Neural cell (in vitro differentiated cells): ENCODE measurements around the gene LRRK1. TPM values are rescaled to one million over a fixed set of nuclear protein-coding genes. Genes with fewer than 3 reads are reported as not detected.

ENCODE experiments used
- H2AFZ ChIP-seq: fragments of 200-600, 300-800 bp; sonication (generic), shearing (Covaris generic); 2 replicates; pipeline ENCODE4 v1.6.0; 2014; ENCODE audit warnings: low read depth, mild to moderate bottlenecking, antibody characterized with exemption, low read length, moderate library complexity
- H3F3A ChIP-seq: fragments of 200-600 bp; shearing (Covaris generic); 2 replicates; pipeline ENCODE4 v1.6.1; 2016; ENCODE audit warnings: mild to moderate bottlenecking, moderate library complexity, mixed read lengths, antibody characterized with exemption, low read length; ENCODE audit not compliant: insufficient read depth, poor library complexity, severe bottlenecking
- H3K27ac ChIP-seq: fragments of 200-600, 300-800 bp; sonication (generic), shearing (Covaris generic); 2 replicates; pipeline ENCODE4 v1.5.1; 2014; ENCODE audit warnings: mild to moderate bottlenecking, low read length, moderate library complexity
- H3K27me3 ChIP-seq: fragments of 300-800, 200-600 bp; sonication (generic), shearing (Covaris generic); 2 replicates; pipeline ENCODE4 v1.6.0; 2014; ENCODE audit warnings: mild to moderate bottlenecking, low read depth, low read length, moderate library complexity; ENCODE audit not compliant: insufficient read depth
- H3K36me3 ChIP-seq: fragments of 300-800, 200-600 bp; sonication (generic), shearing (Covaris generic); 2 replicates; pipeline ENCODE4 v1.5.1; 2014; ENCODE audit warnings: mild to moderate bottlenecking, antibody characterized with exemption, low read length, moderate library complexity; ENCODE audit not compliant: insufficient read depth
- H3K4me2 ChIP-seq: fragments of 300-800, 200-600 bp; sonication (generic), shearing (Covaris generic); 2 replicates; pipeline ENCODE4 v1.6.0; 2014; ENCODE audit warnings: mild to moderate bottlenecking, low read length
- H3K4me3 ChIP-seq: fragments of 300-800, 200-600 bp; sonication (generic), shearing (Covaris generic); 2 replicates; pipeline ENCODE4 v1.5.1; 2014; ENCODE audit warnings: mild to moderate bottlenecking, low read length, moderate library complexity
- H3K79me2 ChIP-seq: fragments of 200-600 bp; shearing (Covaris generic); replicated peaks from 2 replicates; pipeline ENCODE4 v1.6.0; 2014; ENCODE audit warnings: mild to moderate bottlenecking, low read length, moderate library complexity; ENCODE audit not compliant: insufficient read depth
- H3K9ac ChIP-seq: fragments of 300-800, 200-600 bp; sonication (generic), shearing (Covaris generic); 2 replicates; pipeline ENCODE4 v1.6.1; 2016; ENCODE audit warnings: mild to moderate bottlenecking, low read length, mixed read lengths
- H3K9me2 ChIP-seq: fragments of 200-600 bp; shearing (Covaris generic); 2 replicates; pipeline ENCODE4 v1.6.1; 2016; ENCODE audit warnings: mild to moderate bottlenecking, low read length, mixed read lengths; ENCODE audit not compliant: insufficient read depth
- H3K9me3 ChIP-seq: fragments of 200-600, 300-800 bp; sonication (generic), shearing (Covaris generic); 2 replicates; pipeline ENCODE4 v1.6.1; 2016; ENCODE audit warnings: mild to moderate bottlenecking, mixed run types, low read length, moderate library complexity, mixed read lengths
- H4K20me1 ChIP-seq: fragments of 200-600 bp; shearing (Covaris generic); 2 replicates; pipeline ENCODE4 v1.6.1; 2016; ENCODE audit warnings: mild to moderate bottlenecking, mixed run types; ENCODE audit not compliant: insufficient read depth
- EP300 ChIP-seq: fragments of 450-650 bp; conservative IDR thresholded peaks from 2 replicates; pipeline ENCODE4 v1.6.1; 2014; ENCODE audit warnings: antibody characterized with exemption, mild to moderate bottlenecking, moderate library complexity; ENCODE audit not compliant: poor library complexity, severe bottlenecking
- EZH2 ChIP-seq: fragments of 200-600, 300-800 bp; shearing (Covaris generic), sonication (generic); IDR thresholded peaks from 2 replicates; pipeline ENCODE4 v1.6.1; 2014; ENCODE audit warnings: antibody characterized with exemption, low read length, borderline replicate concordance, mild to moderate bottlenecking; ENCODE audit not compliant: insufficient read depth, poor library complexity, severe bottlenecking
- MXI1 ChIP-seq: fragments of 450-650 bp; conservative IDR thresholded peaks from 2 replicates; pipeline ENCODE4 v1.6.1; 2014; ENCODE audit warnings: antibody characterized with exemption, mild to moderate bottlenecking; ENCODE audit not compliant: poor library complexity, severe bottlenecking
- POLR2AphosphoS5 ChIP-seq: IDR thresholded peaks from 2 replicates; pipeline ENCODE4 v1.6.1; 2012
- RAD21 ChIP-seq: fragments of 450-650 bp; conservative IDR thresholded peaks from 2 replicates; pipeline ENCODE4 v1.6.1; 2014; ENCODE audit warnings: antibody characterized with exemption, mild to moderate bottlenecking, moderate library complexity
- SMC3 ChIP-seq: fragments of 450-650 bp; conservative IDR thresholded peaks from 2 replicates; pipeline ENCODE4 v1.6.1; 2014; ENCODE audit warnings: antibody characterized with exemption, mild to moderate bottlenecking, moderate library complexity; ENCODE audit not compliant: poor library complexity
- TAF1 ChIP-seq: IDR thresholded peaks from 2 replicates; pipeline ENCODE4 v1.6.1; 2012; ENCODE audit warnings: low read depth
- polyA plus RNA-seq: library from polyadenylated mRNA; depleted of rRNA; stranded (reverse); fragments of >200 nt; gene quantifications from 2 replicates; pipeline ENCODE4 v1.2.3, GENCODE V29; 2014
- TF ChIP-seq, protein P1 (sequence below): fragments of 450-650 bp; IDR thresholded peaks from 2 replicates; pipeline ENCODE4 v1.5.1; 2014; ENCODE audit warnings: antibody characterized with exemption, mild to moderate bottlenecking, moderate library complexity; ENCODE audit not compliant: poor library complexity, severe bottlenecking
- TF ChIP-seq, protein P2 (sequence below): IDR thresholded peaks from 2 replicates; pipeline ENCODE4 v1.6.1; 2012; ENCODE audit warnings: borderline replicate concordance

Gene LRRK1
- polyA plus RNA-seq, 1 donor from 2014 or later: 0.06 TPM

DNA sequence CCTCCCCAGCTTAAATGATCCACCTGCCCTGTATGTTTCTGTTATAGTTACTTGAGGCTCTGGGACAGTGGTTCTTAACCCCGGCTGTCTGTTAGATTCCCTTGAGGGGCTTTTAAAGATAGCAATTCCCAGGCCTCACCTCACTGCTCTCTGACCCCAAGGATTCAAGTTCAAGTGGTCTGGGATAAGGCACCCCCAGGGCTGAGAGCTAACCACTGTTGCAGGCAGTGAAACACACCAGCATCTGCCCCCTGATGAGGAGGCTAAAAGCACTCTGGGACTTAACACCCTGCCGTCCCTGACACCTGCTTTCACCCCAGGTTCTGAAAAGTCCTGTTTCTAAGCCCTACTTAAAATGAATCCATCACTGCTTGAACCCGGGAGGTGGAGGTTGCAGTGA lies 103.7 kb downstream of the LRRK1 start:
- Histone ChIP-seq H3K27ac (no peak overlapping the region), H4K20me1 (no peaks in the 10 kb centered on the region), H2AFZ (no peak overlapping the region), H3F3A (no peaks in the 10 kb centered on the region), H3K79me2 (no peaks in the 10 kb centered on the region), H3K4me2 (no peak overlapping the region), H3K9me3 (no peaks in the 10 kb centered on the region), H3K27me3 (no peaks in the 10 kb centered on the region), H3K4me3 (no peak overlapping the region), H3K36me3 (no peaks in the 10 kb centered on the region), H3K9me2 (no peaks in the 10 kb centered on the region), H3K9ac (no peak overlapping the region)
- no peak for TF ChIP-seq MXI1
- TF ChIP-seq, protein P1, sequence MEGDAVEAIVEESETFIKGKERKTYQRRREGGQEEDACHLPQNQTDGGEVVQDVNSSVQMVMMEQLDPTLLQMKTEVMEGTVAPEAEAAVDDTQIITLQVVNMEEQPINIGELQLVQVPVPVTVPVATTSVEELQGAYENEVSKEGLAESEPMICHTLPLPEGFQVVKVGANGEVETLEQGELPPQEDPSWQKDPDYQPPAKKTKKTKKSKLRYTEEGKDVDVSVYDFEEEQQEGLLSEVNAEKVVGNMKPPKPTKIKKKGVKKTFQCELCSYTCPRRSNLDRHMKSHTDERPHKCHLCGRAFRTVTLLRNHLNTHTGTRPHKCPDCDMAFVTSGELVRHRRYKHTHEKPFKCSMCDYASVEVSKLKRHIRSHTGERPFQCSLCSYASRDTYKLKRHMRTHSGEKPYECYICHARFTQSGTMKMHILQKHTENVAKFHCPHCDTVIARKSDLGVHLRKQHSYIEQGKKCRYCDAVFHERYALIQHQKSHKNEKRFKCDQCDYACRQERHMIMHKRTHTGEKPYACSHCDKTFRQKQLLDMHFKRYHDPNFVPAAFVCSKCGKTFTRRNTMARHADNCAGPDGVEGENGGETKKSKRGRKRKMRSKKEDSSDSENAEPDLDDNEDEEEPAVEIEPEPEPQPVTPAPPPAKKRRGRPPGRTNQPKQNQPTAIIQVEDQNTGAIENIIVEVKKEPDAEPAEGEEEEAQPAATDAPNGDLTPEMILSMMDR: no peak
- no peak for TF ChIP-seq EP300
- no peak for TF ChIP-seq POLR2AphosphoS5
- TF ChIP-seq, protein P2, sequence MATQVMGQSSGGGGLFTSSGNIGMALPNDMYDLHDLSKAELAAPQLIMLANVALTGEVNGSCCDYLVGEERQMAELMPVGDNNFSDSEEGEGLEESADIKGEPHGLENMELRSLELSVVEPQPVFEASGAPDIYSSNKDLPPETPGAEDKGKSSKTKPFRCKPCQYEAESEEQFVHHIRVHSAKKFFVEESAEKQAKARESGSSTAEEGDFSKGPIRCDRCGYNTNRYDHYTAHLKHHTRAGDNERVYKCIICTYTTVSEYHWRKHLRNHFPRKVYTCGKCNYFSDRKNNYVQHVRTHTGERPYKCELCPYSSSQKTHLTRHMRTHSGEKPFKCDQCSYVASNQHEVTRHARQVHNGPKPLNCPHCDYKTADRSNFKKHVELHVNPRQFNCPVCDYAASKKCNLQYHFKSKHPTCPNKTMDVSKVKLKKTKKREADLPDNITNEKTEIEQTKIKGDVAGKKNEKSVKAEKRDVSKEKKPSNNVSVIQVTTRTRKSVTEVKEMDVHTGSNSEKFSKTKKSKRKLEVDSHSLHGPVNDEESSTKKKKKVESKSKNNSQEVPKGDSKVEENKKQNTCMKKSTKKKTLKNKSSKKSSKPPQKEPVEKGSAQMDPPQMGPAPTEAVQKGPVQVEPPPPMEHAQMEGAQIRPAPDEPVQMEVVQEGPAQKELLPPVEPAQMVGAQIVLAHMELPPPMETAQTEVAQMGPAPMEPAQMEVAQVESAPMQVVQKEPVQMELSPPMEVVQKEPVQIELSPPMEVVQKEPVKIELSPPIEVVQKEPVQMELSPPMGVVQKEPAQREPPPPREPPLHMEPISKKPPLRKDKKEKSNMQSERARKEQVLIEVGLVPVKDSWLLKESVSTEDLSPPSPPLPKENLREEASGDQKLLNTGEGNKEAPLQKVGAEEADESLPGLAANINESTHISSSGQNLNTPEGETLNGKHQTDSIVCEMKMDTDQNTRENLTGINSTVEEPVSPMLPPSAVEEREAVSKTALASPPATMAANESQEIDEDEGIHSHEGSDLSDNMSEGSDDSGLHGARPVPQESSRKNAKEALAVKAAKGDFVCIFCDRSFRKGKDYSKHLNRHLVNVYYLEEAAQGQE: no peak
- no peak for TF ChIP-seq SMC3
- TF ChIP-seq TAF1: no peak
- TF ChIP-seq EZH2: no peak
- no peak for TF ChIP-seq RAD21

DNA sequence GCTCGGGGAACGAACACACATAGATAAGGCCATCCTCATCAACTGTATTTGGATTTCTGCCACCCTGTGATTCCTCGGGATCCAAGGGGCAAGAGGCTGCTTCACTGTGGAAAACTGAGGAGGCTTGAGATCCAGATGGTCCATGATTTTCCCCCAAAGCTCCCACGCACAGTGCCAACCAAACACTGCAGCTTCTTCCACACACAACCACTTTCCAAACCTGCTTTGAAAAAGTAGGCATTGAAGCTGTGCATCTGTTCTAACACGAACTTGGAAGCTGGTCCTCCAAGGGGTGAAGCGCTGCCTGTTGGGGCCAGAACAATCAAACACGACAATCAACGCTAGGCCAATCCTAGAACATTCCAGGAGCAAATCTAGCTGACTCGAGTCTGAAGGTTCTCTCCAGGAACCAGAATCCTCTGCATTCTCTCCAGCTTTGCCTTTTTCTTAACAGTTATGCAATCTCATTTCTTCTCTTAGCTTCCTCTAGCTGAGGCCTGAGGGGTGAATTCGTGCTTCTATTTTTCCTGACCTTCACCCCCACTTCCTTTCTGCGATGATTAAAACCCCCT lies 104.4 kb downstream of the LRRK1 start:
- no peaks in the 10 kb centered on the region for H3F3A ChIP-seq
- H4K20me1 ChIP-seq: no peaks in the 10 kb centered on the region
- TF ChIP-seq SMC3 (no peak), MXI1 (no peak), EP300 (no peak), EZH2 (no peak), POLR2AphosphoS5 (no peak)
- H3K79me2 ChIP-seq: no peaks in the 10 kb centered on the region
- no peak overlapping the region for H3K4me2 ChIP-seq
- H3K9ac ChIP-seq: no peak overlapping the region
- no peaks in the 10 kb centered on the region for H3K27me3 ChIP-seq
- H3K27ac ChIP-seq: no peak overlapping the region
- H3K9me3 ChIP-seq: no peaks in the 10 kb centered on the region
- H3K36me3 ChIP-seq: no peaks in the 10 kb centered on the region
- no peaks in the 10 kb centered on the region for H3K9me2 ChIP-seq
- no peak overlapping the region for H3K4me3 ChIP-seq
- no peak overlapping the region for H2AFZ ChIP-seq
